ENCODE results near the gene CUL1.

The CUL1 gene

GRCh38 chr7:148802101-148802493, 103.4 kb downstream of the CUL1 start:
- no peak overlapping the region for H4K12ac ChIP-seq (ENCODE audit: low read depth, low read length)
- H3K23ac ChIP-seq (ENCODE audit: low read length): no peak overlapping the region
- no peaks in the 10 kb centered on the region for H3K4me1 ChIP-seq (ENCODE audit: control insufficient read depth in 1 of 2, insufficient read depth in 2 of 2, low read length in 2 of 2)
- H2BK5ac ChIP-seq (ENCODE audit: low read depth, low read length, poor library complexity): no peak overlapping the region
- peaks cover 37 to 65% of the 10 kb centered on the region in 2 experiments for H3K36me3 ChIP-seq (ENCODE audit: control insufficient read depth in 1 of 2, insufficient read depth in 2 of 2, low read length in 2 of 2)
- no peak overlapping the region for H3K14ac ChIP-seq (ENCODE audit: low read length)
- peaks cover 2% of the 10 kb centered on the region for H3K9me3 ChIP-seq (ENCODE audit: insufficient read depth, low read depth, low read length)
- no peaks in the 10 kb centered on the region for H3K27me3 ChIP-seq (ENCODE audit: insufficient read depth, low read length)
- H4K91ac ChIP-seq (ENCODE audit: low read depth, low read length): no peak overlapping the region
- H3K4me2 ChIP-seq (ENCODE audit: low read length): no peak overlapping the region
- no peak overlapping the region for H2BK12ac ChIP-seq (ENCODE audit: low read length)
- H3K4me3 ChIP-seq (ENCODE audit: low read depth, low read length): no peak overlapping the region
- no peaks in the 10 kb centered on the region for H3K79me1 ChIP-seq (ENCODE audit: low read length)
- H2BK120ac ChIP-seq (ENCODE audit: insufficient read depth, low read length, poor library complexity): no peak overlapping the region
- no peak overlapping the region for H4K8ac ChIP-seq (ENCODE audit: low read depth, low read length)
- no peaks in the 10 kb centered on the region for H3K79me2 ChIP-seq (ENCODE audit: control insufficient read depth, insufficient read depth, low read length, poor library complexity)
- no peak overlapping the region for H3K18ac ChIP-seq (ENCODE audit: low read length)
- H3K27ac ChIP-seq (ENCODE audit: low read depth, low read length): no peak overlapping the region
- H3K9ac ChIP-seq (ENCODE audit: low read length): no peak overlapping the region
- WGBS (ENCODE audit: extremely low coverage, insufficient coverage, insufficient read length): no CpG with 5 or more reads among the region's 10 CpGs
- DNase-seq: no peak
- H2AK5ac ChIP-seq (ENCODE audit: low read length): no peak overlapping the region
- H2AFZ ChIP-seq (ENCODE audit: insufficient read depth, low read length, poor library complexity): no peak overlapping the region
- no peak overlapping the region for H3K4ac ChIP-seq (ENCODE audit: low read depth, low read length)

GRCh38 chr7:148803094-148803493, 104.4 kb downstream of the CUL1 start:
- no peak overlapping the region for H4K8ac ChIP-seq (ENCODE audit: low read depth, low read length)
- no peak overlapping the region for H2BK5ac ChIP-seq (ENCODE audit: low read depth, low read length, poor library complexity)
- H4K12ac ChIP-seq (ENCODE audit: low read depth, low read length): no peak overlapping the region
- no peak overlapping the region for H2AFZ ChIP-seq (ENCODE audit: insufficient read depth, low read length, poor library complexity)
- H3K27ac ChIP-seq (ENCODE audit: low read depth, low read length): no peak overlapping the region
- no peaks in the 10 kb centered on the region for H3K27me3 ChIP-seq (ENCODE audit: insufficient read depth, low read length)
- H3K14ac ChIP-seq (ENCODE audit: low read length): no peak overlapping the region
- H2AK5ac ChIP-seq (ENCODE audit: low read length): no peak overlapping the region
- H3K9me3 ChIP-seq (ENCODE audit: insufficient read depth, low read depth, low read length): peaks cover 2% of the 10 kb centered on the region
- H2BK120ac ChIP-seq (ENCODE audit: insufficient read depth, low read length, poor library complexity): no peak overlapping the region
- no peak for DNase-seq
- no peaks in the 10 kb centered on the region for H3K79me2 ChIP-seq (ENCODE audit: control insufficient read depth, insufficient read depth, low read length, poor library complexity)
- peaks cover 41 to 67% of the 10 kb centered on the region in 2 experiments for H3K36me3 ChIP-seq (ENCODE audit: control insufficient read depth in 1 of 2, insufficient read depth in 2 of 2, low read length in 2 of 2)
- H3K4me3 ChIP-seq (ENCODE audit: low read depth, low read length): no peak overlapping the region
- WGBS (ENCODE audit: extremely low coverage, insufficient coverage, insufficient read length): no CpG with 5 or more reads among the region's 5 CpGs
- H4K91ac ChIP-seq (ENCODE audit: low read depth, low read length): no peak overlapping the region
- H2BK12ac ChIP-seq (ENCODE audit: low read length): no peak overlapping the region
- no peak overlapping the region for H3K23ac ChIP-seq (ENCODE audit: low read length)
- H3K18ac ChIP-seq (ENCODE audit: low read length): no peak overlapping the region
- H3K4me2 ChIP-seq (ENCODE audit: low read length): no peak overlapping the region
- no peaks in the 10 kb centered on the region for H3K4me1 ChIP-seq (ENCODE audit: control insufficient read depth in 1 of 2, insufficient read depth in 2 of 2, low read length in 2 of 2)
- no peaks in the 10 kb centered on the region for H3K79me1 ChIP-seq (ENCODE audit: low read length)
- no peak overlapping the region for H3K4ac ChIP-seq (ENCODE audit: low read depth, low read length)
- H3K9ac ChIP-seq (ENCODE audit: low read length): no peak overlapping the region

- Histone ChIP-seq H3K79me2 (ENCODE audit: control insufficient read depth, insufficient read depth, low read length, poor library complexity) (no peaks in the 10 kb centered on the region), H3K9ac (ENCODE audit: low read length) (no peak overlapping the region), H4K91ac (ENCODE audit: low read depth, low read length) (no peak overlapping the region), H3K4me1 (ENCODE audit: control insufficient read depth in 1 of 2, insufficient read depth in 2 of 2, low read length in 2 of 2) (no peaks in the 10 kb centered on the region), H3K23ac (ENCODE audit: low read length) (no peak overlapping the region), H3K4me3 (ENCODE audit: low read depth, low read length) (no peak overlapping the region), H2BK12ac (ENCODE audit: low read length) (no peak overlapping the region), H2BK5ac (ENCODE audit: low read depth, low read length, poor library complexity) (no peak overlapping the region), H3K18ac (ENCODE audit: low read length) (no peak overlapping the region), H3K9me3 (ENCODE audit: insufficient read depth, low read depth, low read length) (no peaks in the 10 kb centered on the region), H3K27ac (ENCODE audit: low read depth, low read length) (no peak overlapping the region), H3K79me1 (ENCODE audit: low read length) (no peaks in the 10 kb centered on the region), H4K12ac (ENCODE audit: low read depth, low read length) (no peak overlapping the region), H3K36me3 (ENCODE audit: control insufficient read depth in 1 of 2, insufficient read depth in 2 of 2, low read length in 2 of 2) (peaks cover 37 to 61% of the 10 kb centered on the region in 2 experiments), H2BK120ac (ENCODE audit: insufficient read depth, low read length, poor library complexity) (no peak overlapping the region), H2AK5ac (ENCODE audit: low read length) (no peak overlapping the region), H3K27me3 (ENCODE audit: insufficient read depth, low read length) (no peaks in the 10 kb centered on the region), H4K8ac (ENCODE audit: low read depth, low read length) (no peak overlapping the region), H3K14ac (ENCODE audit: low read length) (no peak overlapping the region), H2AFZ (ENCODE audit: insufficient read depth, low read length, poor library complexity) (no peak overlapping the region), H3K4ac (ENCODE audit: low read depth, low read length) (no peak overlapping the region), H3K4me2 (ENCODE audit: low read length) (no peak overlapping the region)
- DNase-seq: no peak
- WGBS (ENCODE audit: extremely low coverage, insufficient coverage, insufficient read length): no CpG with 5 or more reads among the region's 10 CpGs
Measured at GRCh38 chr7:148804343-148805235, 105.9 kb downstream of the CUL1 start.

GRCh38 chr7:148806187-148806586, 107.5 kb downstream of the CUL1 start:
- Histone ChIP-seq H2BK120ac (ENCODE audit: insufficient read depth, low read length, poor library complexity) (no peak overlapping the region), H3K79me2 (ENCODE audit: control insufficient read depth, insufficient read depth, low read length, poor library complexity) (no peaks in the 10 kb centered on the region), H3K79me1 (ENCODE audit: low read length) (no peaks in the 10 kb centered on the region), H3K4ac (ENCODE audit: low read depth, low read length) (no peak overlapping the region), H4K12ac (ENCODE audit: low read depth, low read length) (no peak overlapping the region), H3K14ac (ENCODE audit: low read length) (no peak overlapping the region), H3K4me2 (ENCODE audit: low read length) (no peak overlapping the region), H2BK12ac (ENCODE audit: low read length) (no peak overlapping the region), H3K9me3 (ENCODE audit: insufficient read depth, low read depth, low read length) (no peaks in the 10 kb centered on the region), H2BK5ac (ENCODE audit: low read depth, low read length, poor library complexity) (no peak overlapping the region), H3K27me3 (ENCODE audit: insufficient read depth, low read length) (no peaks in the 10 kb centered on the region), H3K18ac (ENCODE audit: low read length) (no peak overlapping the region), H4K8ac (ENCODE audit: low read depth, low read length) (no peak overlapping the region), H3K9ac (ENCODE audit: low read length) (no peak overlapping the region), H3K4me3 (ENCODE audit: low read depth, low read length) (no peak overlapping the region), H3K23ac (ENCODE audit: low read length) (no peak overlapping the region), H3K27ac (ENCODE audit: low read depth, low read length) (no peak overlapping the region), H3K4me1 (ENCODE audit: control insufficient read depth in 1 of 2, insufficient read depth in 2 of 2, low read length in 2 of 2) (peaks cover 0 to 5% of the 10 kb centered on the region in 2 experiments), H4K91ac (ENCODE audit: low read depth, low read length) (no peak overlapping the region), H2AFZ (ENCODE audit: insufficient read depth, low read length, poor library complexity) (no peak overlapping the region), H3K36me3 (ENCODE audit: control insufficient read depth in 1 of 2, insufficient read depth in 2 of 2, low read length in 2 of 2) (peaks cover 30 to 52% of the 10 kb centered on the region in 2 experiments), H2AK5ac (ENCODE audit: low read length) (no peak overlapping the region)
- WGBS (ENCODE audit: extremely low coverage, insufficient coverage, insufficient read length): no CpG with 5 or more reads among the region's 7 CpGs
- no peak for DNase-seq

Data from trophoblast cell (in vitro differentiated cells and primary cell).